DMS153 treated with DMSO at 0.1 percent for 48 hours (cell line): Measurements from ENCODE around the gene SH3BP2.

Experiments
- DNase-seq: peaks from one replicate; lab custom pipeline; 2025; ENCODE audit not compliant: unreplicated experiment; lab: John Stamatoyannopoulos, UW

The SH3BP2 gene

DNA sequence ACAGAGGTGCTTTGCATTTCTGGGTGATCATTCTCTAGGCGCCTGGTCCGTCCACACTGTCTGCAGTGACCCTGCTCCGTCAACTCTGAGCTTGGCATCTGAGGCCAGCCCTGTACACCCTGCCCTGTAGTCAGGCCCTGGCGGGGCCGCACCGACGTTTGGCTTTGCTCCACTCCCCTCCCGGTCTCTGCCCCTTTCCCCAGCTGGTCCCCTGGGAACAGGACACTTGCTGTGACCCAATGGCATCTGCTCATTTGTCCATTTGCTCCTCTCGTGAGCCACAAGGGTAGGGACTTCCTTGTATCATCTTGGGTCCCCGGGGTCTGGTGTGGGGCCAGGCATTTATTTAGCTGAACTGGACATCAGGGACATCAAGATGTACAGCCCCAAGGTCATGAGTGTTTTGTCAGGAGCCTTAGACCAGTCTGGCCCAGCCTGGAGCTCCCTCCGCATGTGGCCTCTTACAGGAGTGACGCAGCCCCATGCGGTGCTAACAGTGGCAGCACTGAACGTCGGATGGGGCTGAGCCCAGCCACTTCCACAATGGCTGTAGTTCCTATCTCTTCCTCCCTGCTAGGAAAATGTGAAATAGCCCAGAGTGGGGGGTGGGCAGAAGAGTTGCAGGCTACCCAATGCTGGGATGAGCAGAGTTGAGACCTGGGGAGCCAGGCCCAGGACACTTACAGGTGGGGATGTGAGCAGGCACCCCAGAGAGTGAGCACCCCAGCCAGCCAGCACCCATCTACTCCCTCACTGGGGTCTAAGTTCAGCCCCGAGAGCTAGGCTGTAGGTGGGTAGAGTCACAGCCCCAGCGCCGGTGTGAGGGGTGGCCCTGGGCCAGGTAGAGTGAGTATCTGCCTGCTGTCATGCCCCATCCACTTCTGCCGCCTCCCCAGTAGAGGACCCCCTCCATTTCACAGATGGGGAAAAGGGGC, 2.0 kb upstream of the SH3BP2 start:
- no peak for DNase-seq

DNA sequence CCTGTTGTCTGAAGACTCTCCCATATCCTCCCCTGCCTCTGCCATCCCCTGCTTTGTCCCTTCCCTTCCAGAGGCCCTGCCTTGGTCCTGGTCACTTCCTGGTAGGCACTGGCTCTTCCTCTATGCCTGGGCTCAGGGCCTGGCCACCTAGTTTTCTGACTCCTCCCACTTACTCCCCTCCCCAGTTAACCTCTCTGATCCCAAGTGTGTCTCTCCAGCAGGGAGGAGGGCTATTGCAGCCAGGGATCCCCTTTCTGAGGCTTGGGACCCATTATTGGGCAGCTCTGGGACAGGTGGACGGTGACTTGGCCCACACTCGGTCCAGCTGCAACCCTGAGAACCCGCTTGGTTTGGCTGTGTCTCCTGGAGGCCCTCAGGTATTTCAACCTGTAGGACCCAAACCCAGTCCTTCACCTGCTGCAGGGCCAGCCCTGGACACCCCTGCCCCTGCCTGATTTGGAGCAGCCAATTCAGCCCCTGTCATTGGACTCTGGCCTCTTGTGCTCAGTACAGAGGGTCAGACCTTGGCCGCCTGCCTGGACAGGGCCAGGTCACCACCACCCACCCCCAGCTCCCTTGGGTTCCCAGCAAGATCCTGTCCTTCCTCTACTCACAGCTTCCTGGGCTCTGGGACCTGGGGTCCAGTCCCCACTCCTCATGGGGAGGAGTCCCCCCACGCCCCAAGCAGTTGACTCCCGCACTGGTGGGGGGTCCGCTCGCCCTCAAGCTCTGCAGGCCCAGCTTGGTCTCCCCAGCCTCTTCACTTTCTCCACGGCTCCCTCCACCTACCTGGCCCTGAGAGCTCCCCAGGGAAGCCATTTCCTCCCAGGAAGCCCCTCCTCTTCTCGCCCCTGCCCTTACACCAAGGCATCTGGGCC, 1.1 kb upstream of the SH3BP2 start:
- no peak for DNase-seq

DNA sequence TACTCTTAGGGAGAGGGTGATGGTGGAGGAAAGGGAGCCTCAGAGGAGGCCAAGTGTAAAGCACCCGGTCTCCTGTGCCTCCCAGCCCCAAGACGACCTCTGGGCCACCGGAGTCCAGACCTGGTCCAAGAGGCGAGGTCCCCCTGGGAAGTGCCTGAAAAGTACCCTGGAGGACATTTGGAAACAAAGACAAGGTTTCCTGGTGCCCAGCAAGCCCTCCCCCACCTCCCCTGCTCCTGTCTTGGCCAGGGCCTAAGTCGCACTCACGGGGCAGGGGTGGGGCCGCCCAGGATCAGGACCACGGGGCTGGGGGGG, 532 bp upstream of the SH3BP2 start:
- DNase-seq = no peak

DNA sequence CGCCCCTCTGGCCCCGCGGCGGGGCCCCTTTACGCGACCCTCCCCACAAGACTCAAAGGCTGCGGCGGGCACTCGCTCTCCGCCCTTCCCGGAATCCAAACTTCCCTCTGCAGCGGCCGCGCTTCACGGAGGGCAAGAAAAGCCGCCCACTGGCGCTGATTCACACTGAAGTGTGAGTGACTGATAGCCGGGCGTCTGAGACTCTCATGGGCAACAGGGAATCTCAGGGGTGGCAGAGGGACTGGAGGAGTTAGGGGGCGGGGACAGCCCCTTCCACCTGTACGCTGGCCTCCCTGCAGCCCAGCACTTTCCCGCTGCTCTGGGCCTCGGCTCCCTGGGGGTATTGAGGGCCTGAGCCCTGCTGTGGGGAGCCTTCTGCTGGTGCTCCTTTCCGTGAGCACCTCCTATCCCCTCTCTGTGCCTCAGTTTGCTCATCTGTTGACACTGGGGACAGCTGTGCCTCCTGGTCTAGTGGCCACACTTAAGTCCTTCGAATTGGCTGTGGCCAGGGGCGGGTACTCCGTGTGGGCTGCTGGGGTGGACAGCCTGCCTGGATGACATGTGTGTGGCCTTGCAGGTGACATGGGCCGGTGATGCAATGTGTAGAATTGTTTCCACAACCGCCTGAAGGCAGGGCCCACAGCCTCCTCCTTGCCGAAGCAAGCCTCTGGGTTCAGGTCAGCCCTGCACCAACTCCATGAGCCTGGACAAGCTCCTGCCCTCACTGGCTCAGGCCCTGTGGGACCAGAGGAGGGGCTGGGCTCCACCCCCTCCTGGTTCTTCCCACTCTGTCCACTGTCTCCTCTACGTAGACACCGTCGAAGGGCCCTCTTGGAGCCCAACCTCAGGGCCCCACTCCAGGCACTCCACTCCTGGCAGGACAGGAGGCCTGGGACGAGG, 951 bp downstream of the SH3BP2 start:
- no peak for DNase-seq

DNA sequence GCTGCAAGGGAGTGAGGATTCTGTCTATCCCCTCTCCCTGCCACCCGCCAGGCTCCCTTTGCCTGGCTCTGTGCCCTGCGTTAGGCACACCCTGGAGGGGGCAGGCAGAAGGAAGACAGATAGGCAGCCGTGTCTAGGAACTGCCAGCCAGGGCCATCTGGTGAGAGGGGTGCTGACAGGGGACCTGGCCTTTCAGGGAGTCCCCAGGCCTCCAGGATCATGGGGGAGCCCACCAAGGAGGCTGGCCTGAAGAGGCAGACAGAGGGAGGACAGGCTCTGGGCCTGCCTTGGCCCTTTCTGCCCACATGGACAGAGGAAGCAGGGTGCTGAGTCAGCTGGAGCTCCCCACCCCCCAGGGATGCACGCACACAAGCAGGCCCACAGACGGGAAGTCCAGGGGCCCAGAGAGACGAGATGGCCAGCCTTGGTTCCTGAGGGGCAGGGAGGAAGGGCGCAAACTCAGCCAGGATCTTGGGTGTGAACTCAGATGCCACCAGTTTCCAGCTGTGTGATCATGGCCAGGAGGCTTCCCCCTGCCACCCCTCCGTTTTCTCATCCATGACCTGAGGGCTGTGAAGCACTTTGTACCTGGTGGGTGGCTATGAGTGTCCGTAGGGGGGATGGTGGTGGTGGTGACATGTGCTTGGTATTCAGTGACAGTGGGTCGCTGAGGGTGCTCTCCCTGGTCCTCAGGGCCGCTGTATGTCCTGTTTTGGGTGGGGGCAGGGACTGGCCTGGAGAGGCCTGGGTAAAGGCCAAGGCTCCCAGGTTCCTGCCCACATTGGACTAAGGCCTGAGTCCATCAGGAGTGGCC, 1.8 kb downstream of the SH3BP2 start:
- DNase-seq = no peak

DNA sequence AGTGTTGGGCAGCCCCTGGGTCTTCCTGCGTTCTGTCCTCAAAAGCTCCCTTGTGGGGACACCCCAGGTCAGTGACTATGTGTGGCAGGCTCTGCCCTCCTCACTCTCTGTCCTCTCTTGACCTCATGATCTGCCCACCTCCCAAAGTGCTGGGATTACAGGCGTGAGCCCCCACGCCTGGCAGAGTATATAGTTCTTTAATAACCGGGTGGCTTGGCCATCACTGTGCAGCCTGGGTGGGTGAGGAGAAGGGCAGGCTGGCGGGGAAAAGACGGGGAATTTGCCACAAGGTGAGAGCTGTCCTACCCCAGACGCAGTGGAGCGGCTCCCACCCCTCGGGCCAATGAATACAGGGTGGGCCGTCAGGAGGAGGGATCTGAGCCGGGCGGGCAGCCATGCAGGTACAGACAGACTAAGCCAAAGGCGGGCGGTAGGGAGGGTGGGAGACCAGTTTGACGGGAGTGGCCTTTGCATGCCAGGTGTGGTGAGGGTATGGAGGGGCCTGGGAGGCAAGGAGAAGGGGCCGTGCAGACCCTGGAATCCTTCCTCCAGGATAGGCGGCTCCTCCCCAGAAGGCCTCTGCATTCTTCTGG, 2.5 kb downstream of the SH3BP2 start:
- no peak for DNase-seq

DNA sequence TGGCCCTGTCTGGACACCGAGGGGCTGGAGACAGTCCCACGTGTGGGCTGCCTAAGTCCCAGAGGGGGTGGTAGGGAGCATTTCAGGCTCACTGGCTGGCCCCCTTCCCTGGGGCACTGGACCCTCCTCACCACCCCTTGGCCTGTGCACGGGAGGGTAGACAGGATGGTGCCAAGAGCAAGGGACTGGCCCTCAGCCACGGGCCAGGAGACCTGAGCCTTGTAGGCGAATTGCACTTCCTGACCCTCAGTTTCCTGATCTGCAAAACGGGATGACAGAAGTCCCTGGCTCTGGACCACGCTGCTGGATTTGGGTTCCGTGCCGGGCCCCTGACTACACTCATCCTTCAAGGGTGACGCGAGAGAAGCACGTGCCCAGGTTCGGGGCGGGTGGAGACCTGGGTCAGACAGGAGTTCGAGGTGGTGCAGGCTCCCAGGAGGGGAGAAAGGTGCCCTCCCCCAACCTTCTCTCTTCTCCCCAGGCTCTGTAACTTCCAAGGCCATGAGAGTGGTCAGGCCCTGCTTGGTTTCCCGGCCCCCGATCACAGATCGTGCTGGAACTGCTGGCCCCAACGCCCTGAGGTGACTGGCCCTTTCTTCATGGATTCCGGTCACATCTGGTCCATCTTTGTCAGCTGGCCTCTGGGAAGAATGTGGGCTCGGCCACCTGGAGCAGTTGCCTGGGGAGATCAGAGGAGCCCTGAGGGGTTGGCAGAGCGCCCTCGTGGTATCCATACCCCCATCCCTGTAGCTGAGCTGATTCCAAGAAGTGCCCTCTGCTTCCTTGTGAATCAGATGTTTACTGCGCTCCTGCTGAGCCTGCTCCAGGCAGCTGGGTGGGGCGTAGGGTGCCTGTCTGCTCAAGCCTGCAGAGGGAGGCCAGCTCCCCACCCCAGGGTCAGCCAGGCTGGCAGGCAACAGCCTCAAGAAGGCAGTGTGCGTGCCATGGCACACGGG, 3.3 kb downstream of the SH3BP2 start:
- DNase-seq = no peak

DNA sequence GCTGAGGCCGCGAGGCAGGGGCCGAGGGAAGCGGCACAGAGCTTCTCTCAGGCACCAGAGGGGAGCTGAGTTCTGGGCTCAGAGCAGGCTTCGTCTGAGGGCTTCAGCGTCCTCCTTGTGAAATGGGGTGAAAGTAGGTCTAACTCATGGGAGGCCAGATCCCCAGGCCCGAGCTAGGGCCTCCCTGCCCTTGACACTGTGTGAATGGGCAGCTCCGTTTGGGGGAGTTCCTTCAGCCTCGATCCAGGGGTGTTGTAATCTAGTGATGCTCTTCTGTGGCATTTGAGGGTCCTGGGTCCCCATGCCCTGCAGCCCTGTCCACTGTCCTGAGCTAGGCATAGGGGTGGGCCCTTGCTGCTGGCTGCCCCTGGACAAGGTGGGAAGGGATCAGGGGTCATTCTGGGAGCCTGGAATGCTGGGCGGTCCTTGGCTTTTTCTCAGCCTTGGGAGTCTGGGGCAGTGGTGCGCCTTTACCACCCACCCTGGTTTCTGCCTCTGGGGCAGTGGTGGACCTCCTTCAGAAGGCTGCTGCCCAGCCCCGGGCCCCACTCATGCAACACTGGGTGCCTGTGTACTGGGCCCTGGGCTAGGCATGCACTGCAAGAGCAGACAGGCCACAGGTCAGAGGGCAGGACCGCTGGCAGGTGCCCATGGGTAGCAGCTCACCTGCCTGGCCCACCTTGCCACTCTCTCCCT, 4.1 kb downstream of the SH3BP2 start:
- no peak for DNase-seq

DNA sequence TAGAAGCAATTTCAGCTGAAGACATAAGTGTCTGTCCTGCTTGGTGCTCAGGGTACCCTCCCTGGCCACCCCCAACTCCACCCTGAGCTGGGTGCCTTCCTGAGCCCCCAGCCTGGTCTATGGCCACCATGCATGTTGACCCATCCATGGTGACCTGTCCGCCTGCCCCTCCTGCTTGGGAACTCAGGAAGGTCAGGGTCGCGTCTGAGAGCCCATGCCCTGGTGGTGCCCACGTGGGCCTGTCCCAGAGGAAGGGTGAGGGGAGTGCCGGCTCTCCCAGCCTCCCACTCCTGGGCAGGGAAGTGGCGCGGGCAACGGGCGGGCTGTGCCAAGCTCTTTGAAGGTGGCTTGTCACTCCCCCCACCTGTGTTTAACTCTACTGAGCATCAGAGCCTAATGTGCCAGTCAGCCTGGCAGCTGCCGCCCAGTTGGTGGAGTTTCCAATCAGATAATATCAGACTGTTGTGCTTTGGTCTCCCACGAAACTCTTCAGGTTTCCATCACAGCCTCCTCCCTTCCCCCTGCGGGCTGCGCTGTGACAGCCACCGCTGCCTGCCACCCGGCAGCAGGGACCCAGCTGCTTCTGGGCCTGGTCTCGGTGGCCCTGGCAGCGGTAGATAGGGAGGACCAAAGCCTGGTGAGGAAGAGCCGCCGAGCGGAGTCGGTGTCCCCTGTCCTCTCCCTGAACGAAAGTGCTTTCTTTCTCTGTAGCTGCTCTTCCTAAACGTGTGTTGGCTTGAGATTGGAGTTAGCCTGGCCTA, 4.8 kb downstream of the SH3BP2 start:
- DNase-seq = no peak

DNA sequence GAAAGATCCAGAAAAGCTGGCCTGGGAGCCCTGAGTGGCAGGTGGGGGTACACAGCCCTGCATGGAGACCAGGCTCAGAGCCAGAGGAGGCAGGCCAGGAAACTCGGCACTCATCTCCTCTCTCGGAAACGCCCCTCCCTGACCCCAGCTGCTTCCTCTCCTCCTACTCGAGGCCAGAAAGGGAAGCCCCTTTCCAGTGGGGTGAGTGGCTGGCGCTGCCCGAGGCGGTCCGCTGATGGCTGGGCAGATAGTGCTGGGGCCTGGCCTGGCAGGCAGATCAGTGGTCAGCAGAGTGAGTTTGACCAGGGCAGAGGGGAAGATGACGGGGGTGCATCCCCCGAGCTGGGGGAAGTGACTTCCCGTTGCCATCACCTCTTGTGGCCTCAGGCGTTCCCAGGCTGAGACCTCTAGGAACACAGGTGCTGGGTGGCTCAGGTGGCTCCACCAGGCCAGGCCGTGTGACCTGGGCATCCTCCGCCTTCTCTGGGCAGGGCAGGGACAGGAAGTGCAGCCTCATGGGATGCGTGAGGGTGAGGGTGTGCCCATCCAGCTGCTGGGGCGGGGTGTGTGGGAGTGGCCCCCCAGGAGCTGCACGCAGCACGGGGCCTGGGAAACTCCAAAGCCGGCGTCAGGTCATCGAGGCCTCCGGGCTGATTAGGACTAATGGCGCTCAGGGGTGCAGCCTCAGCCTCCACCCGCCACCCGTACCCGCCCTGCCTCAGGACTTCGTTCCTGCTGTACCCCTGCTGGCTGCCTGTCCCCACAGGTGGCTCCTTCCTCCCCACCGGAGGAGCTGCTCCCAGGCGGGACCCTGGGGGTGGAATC, 5.7 kb downstream of the SH3BP2 start:
- no peak for DNase-seq

DNA sequence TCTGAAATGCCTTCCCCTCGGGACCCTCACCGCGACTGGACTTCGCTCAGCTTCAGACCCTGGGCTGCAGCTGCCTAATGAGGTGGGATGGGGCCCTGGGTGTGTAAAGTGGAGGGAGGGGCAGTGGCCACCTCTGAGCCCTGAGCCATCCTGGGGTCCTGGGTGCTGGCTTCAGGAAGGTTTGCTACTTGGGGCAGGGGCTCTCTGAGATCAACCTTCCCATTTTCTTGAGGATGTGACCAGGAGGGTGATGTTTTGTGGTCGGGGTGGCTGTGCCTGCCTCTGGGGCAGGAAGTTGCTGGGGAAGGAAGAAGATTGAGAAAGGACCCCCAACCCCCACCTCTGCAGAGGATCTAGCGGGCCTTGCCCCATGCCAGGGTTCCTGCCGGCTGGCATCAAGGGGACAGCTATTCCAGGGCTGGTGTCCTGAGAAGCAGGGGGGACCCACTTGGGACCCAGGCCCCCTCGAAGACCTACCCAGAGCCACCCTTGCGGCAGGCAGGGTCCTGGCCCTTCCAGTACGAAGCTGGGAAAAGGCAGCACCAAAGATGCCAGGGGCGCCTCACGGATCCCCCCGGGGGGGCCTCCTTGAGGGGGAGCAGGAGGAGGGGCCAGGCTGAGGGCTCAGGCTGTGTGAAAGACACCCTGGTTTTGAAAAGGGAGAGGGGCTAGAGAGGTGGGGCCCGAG, 6.5 kb downstream of the SH3BP2 start:
- no peak for DNase-seq

DNA sequence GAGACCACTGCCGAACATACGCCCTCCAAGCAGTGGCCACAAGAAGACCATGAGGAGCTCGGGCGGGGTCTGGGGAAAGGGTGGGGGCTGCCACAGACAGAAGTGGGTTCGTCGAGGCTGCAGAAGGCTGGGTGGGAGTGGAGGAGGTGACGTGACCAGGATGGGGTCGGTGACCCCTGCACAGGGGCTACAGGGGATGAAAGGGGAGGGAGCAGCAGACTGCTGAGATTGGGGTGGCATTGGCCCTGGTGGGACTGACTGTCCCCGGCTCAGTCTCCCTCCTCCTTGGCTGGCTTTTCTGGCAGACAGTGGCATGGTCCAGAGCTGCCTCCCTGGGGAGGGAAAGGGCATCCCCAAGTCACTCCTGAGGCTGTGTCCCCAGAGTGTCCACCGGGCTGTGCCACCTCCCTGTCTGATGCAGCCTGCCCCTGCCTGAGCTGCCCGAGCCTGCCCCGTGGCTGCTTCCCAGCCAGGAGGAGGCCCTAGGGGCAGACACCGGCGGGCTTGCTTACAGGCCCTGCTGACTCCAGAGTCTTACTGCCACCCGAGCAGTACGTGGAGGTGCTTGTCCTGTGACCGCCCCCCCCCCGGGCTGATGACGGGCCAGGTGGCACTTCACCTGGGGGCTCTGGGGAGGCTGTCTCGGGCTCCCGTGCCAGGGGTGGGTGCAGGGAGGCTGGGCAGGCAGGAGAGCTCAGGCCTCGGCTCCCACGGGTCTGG, 7.2 kb downstream of the SH3BP2 start:
- no peak for DNase-seq

DNA sequence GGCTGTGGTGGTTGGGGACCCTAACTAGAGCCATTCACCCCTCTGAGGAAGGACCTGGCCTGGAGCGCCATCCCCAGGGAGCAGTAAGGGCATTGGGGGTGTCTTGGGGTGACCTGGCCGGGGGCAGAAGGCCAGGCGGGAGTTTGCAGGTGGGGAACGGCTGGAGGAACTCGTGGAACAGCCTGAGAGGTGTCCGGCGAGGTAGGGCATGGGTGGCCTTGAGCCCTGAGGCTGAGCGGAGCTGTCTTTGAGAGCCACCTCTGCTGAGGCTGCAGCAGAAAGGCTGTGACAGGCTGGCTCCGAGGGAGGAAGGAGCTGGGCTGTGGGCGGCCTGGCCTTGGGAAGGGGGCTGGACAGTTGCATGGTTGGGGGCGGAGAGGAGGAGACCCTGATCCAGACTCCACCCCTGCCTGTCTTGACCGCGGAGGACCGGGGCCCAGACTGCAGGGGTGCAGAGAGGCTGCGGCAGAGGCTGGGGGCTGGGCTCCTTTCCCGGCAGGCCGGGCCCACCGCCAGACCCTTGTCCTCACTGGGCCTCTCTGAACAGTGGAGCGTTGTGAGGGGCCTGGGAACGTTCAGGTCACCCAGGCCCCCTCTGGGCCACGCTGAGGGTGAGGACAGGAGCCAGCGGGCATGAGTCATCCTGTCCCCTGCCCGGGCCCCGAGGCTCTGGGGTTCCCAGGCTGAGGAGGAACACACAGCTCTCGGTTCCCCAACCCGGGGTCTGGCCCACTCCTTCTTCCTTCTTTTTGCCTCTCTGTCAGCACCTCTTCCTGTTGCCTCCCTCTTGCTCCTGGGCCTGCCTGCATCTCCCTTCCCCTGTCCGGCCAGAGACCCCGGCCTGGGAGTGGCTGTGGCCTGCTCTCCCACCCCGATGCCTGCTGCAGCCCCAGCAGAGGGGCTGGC, 8.1 kb downstream of the SH3BP2 start:
- DNase-seq = no peak
